ENCODE measurements around the gene VWA3B.

VWA3B gene

GRCh38 chr2:98327776-98328175, 240.8 kb downstream of the VWA3B start:
- no peak for TF ChIP-seq ZFX (IDR thresholded peaks at IDR 0.05)
- TF ChIP-seq CTCF (conservative IDR thresholded peaks at IDR 0.05), result no peak
- H3K27ac ChIP-seq, result no peak overlapping the region

GRCh38 chr2:98329549-98329948, 242.6 kb downstream of the VWA3B start:
- TF ChIP-seq ZFX (IDR thresholded peaks at IDR 0.05) (no peak), CTCF (conservative IDR thresholded peaks at IDR 0.05) (no peak)

GRCh38 chr2:98332989-98333388, 246.0 kb downstream of the VWA3B start:
- TF ChIP-seq ZFX (IDR thresholded peaks at IDR 0.05), result no peak
- no peak for TF ChIP-seq CTCF (conservative IDR thresholded peaks at IDR 0.05)
- no peak overlapping the region for H3K27ac ChIP-seq

More at GRCh38 chr2:98329549-98329948, 242.6 kb downstream of the VWA3B start:
- H3K27ac ChIP-seq, result no peak overlapping the region

GRCh38 chr2:98333922-98334321, 247.0 kb downstream of the VWA3B start:
- no peak overlapping the region for H3K27ac ChIP-seq
- TF ChIP-seq CTCF (conservative IDR thresholded peaks at IDR 0.05) (no peak), ZFX (IDR thresholded peaks at IDR 0.05) (no peak)

GRCh38 chr2:98334439-98335078, 247.6 kb downstream of the VWA3B start:
- TF ChIP-seq ZFX (IDR thresholded peaks at IDR 0.05), result no peak
- TF ChIP-seq CTCF (conservative IDR thresholded peaks at IDR 0.05), result no peak
- H3K27ac ChIP-seq, result no peak overlapping the region

- TF ChIP-seq CTCF (conservative IDR thresholded peaks at IDR 0.05) (no peak), ZFX (IDR thresholded peaks at IDR 0.05) (no peak)
- no peak overlapping the region for H3K27ac ChIP-seq
Observed at GRCh38 chr2:98335271-98335670, 248.3 kb downstream of the VWA3B start.

GRCh38 chr2:98341241-98341640, 254.3 kb downstream of the VWA3B start:
- H3K27ac ChIP-seq, result no peak overlapping the region
- TF ChIP-seq CTCF (conservative IDR thresholded peaks at IDR 0.05), result no peak
- no peak for TF ChIP-seq ZFX (IDR thresholded peaks at IDR 0.05)
